Forelimb muscle (tissue), 1 donor: ENCODE data around the gene ARHGAP10. TPM values are rescaled to one million over a fixed set of nuclear protein-coding genes. Genes with fewer than 3 reads are reported as not detected.

Experiments used
- DNase-seq: peaks from one replicate; pipeline ENCODE4 v3.0.0-alpha.2; 2013; ENCODE audit warnings: low read depth
- polyA plus RNA-seq: library from polyadenylated mRNA; unstranded; fragments of 120-200 nt; gene quantifications from one replicate; pipeline ENCODE4 v1.2.1, GENCODE V29; 2013; ENCODE audit not compliant: insufficient read length

ARHGAP10 gene
- polyA plus RNA-seq, 1 donor: 34.1 TPM

DNA sequence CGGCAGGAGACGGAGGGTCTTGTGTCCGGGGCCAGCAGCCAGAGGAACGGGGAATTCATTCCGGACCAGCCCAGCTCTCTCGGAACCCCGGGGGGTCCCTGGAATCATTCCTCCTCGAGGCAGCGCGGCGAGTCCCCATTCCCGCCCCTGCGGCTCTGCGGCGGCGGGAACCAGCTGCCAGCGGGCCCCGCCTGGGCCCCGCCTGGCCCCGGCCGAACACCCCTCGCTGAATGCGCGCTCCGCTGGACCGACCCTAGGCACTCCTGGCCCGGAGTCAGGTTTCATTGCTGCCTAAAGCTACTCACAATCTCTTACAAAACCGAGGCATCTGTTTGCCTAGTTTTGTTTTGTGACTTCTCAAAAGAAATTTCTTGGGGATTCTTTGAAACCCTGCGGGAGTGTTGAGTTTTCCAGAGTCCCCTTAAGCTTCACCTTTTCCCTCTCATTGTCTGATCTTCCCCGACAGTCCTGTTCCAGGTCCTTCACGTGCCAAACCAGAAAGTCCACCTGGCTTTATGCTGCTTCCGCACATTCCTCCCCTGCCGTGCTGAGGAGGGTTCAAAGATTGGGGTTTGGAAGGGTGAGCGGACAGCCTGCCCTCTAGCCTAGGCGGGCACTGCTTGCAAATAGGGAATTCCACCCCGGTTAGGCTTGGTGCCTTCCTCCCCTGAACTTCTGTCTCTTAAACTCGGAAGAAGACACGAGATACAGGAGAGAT is 789 bp downstream of the ARHGAP10 start:
- DNase-seq: no peak

- DNase-seq: no peak
These were observed 1.9 kb downstream of the ARHGAP10 start for GRCh38 chr4:147733716-147734344.

- no peak for DNase-seq
These were observed 2.6 kb downstream of the ARHGAP10 start for GRCh38 chr4:147734496-147734895.

DNA sequence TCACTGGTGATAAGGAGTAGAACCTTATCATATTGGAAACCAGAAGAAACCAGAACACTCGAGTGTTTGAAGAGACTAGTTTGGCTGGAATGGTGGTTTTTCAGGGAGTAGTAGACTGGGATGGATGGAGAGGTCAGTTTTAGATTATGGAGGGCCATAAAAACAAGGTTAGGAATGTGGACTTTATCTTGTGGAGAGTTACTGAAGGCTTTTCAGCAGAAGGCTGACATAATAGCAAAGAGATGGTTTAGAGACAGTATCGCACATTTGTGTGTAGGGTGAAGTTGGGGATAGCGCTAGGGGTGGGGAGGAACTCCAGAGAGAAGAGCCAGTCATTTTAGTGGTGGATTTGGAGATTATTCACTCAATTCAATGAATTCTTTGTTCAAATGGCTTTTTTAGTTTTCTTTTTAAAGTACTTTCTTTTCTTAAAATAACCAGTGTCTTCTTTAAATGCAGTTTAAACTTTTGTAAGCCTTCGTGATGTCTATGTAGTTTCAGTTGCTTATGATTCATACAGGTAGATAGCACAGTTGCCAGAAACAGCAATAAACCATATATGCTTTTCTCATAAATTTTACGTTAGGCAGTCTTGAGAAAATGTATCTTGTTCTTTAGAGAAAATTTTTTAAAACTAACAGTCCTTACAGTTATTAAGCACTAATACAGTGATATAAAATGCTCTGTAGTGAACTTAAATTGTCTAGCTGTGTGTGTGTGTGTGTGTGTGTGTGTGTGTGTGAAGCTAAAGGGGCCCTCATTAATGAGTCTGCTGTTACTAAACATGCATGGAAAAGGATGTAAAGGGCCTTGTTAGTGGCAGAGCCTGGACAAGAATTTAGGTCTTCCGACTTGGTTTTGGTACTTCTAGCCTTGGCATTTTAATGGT is 3.8 kb downstream of the ARHGAP10 start:
- DNase-seq: no peak

DNA sequence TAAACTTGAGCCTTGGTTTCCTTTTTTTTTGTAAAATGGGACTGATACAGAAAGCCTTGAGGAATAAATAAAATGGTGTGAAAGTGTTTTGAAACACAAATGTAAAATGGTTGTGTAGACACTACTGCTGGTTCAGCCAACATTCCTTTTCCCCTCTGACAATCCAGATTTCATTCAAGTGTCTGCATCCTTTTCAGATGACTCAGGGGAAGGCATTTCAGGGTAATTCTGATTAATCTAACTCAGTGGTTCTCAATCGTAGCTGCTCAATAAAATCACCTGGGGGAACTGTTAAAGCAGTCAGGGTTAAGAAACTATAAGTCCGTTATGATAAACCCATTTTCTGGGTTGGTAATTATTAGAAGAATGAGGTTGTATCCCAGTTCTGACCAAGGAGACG is 4.6 kb downstream of the ARHGAP10 start:
- DNase-seq: no peak

GRCh38 chr4:147737623-147738022 is 5.7 kb downstream of the ARHGAP10 start:
- DNase-seq: no peak

- DNase-seq: no peak
These were observed 7.4 kb downstream of the ARHGAP10 start for GRCh38 chr4:147739239-147739823.

- no peak for DNase-seq
These were observed 8.3 kb downstream of the ARHGAP10 start for GRCh38 chr4:147740176-147740575.

GRCh38 chr4:147741190-147741788 is 9.4 kb downstream of the ARHGAP10 start:
- DNase-seq: no peak

- no peak for DNase-seq
These were observed 16.0 kb downstream of the ARHGAP10 start for GRCh38 chr4:147747787-147748454.

GRCh38 chr4:147749811-147750321 is 18.0 kb downstream of the ARHGAP10 start:
- no peak for DNase-seq

DNA sequence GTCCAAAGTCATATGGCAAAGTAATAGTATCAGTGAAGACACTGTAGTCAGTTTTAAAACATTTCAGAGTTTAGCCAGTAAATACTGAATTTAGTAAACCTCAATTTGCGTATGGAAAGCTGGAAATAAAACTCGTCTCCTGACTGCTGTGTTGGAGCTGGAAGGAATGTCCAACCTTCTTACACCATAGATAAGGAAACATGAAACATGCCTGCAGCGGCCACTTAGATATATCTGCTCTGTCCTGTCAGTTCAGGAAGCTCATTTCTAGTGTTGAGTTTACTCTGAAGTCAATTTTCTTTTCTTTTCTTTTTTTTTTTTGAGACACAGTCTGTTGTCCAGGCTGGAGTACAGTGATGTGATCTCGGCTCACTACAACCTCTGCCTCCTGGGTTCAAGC is 21.2 kb downstream of the ARHGAP10 start:
- DNase-seq: no peak

- no peak for DNase-seq
These were observed 22.2 kb downstream of the ARHGAP10 start for GRCh38 chr4:147754037-147754445.

- DNase-seq: no peak
These were observed 23.8 kb downstream of the ARHGAP10 start for GRCh38 chr4:147755561-147756295.

DNA sequence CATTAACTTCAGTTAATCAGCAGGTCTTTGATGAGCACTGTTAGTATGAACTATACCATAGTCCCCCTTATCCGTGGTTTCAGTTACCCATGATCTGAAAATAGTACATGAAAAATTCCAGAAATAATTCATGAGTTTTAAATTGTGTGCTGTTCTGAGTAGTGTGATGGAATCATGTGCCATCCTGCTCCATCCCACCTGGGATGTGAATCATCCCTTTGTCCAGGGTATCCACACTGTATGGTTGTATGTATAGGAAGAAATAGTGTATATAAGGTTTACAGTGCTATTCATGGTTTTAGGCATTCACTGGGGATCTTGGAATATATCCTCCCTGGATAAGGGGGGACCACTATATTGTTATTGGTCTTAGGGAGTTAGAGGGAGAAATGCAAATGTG is 24.5 kb downstream of the ARHGAP10 start:
- DNase-seq: no peak

DNA sequence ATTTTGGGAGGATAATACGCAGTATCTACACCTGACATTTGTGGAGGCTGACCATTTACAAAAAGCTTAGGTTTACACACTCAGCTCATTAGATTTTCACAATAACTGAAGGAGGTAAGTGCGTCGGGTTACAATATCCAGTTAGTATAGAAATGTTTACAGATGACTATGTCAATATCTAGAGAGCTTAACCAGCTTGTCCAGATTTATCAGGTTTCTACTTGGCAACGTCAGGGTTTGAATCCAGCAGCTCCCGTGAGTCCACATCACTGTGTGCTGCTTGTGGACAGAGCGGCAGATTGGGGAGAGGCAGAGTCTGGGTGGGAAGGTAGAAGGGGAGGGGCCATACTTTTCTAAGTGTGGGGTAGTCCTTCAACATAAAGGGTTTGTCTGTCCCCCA is 28.3 kb downstream of the ARHGAP10 start:
- no peak for DNase-seq

DNA sequence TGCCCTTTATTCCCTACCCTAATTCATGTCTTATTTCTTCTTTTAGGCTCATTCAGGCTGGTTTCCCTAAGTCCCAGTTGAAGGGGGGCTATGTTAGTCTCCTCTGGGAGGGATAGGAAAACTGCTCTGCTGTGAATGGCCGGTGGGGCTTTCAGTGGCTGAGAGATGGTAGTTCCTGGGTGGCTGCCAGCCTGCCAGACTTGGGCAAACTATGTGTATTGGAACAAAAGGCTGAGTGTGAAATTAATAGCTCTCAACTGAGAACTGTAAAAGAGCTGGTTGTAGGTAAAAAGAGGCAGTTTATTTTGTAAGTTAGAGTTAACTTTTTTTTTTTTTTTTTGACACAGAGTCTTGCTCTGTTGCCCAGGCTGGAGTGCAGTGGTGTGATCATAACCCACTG is 28.8 kb downstream of the ARHGAP10 start:
- no peak for DNase-seq

GRCh38 chr4:147761218-147761883 is 29.5 kb downstream of the ARHGAP10 start:
- no peak for DNase-seq

- no peak for DNase-seq
These were observed 32.4 kb downstream of the ARHGAP10 start for GRCh38 chr4:147764337-147764736.

- no peak for DNase-seq
These were observed 33.2 kb downstream of the ARHGAP10 start for GRCh38 chr4:147765121-147765529.
